ENCODE measurements around the gene TMEM135. TPM values are rescaled to one million over a fixed set of nuclear protein-coding genes. Genes with fewer than 3 reads are reported as not detected.

Gene TMEM135
- total RNA-seq, 3 donors from 2014 or later: 38.3 to 46.8 (median 43.2) TPM

GRCh38 chr11:87076260-87076783 is 38.6 kb downstream of the TMEM135 start:
- Histone ChIP-seq H3K4me3 (no peak overlapping the region), H3K9me3 (no peaks in the 10 kb centered on the region), H3K36me3 (no peaks in the 10 kb centered on the region), H3K27me3 (no peaks in the 10 kb centered on the region), H3K27ac (no peak overlapping the region), H3K4me1 (no peaks in the 10 kb centered on the region)
- no peak for DNase-seq (ENCODE audit: low spot score in 2 of 2)
- intact Hi-C loops (cut with DNase I; ENCODE audit: low total_unique reads): no loop called here
- TF ChIP-seq CTCF (IDR thresholded peaks at IDR 0.05) (no peak), POLR2AphosphoS5 (IDR thresholded peaks at IDR 0.05) (no peak), POLR2A (IDR thresholded peaks at IDR 0.05) (no peak)

- H3K4me3 ChIP-seq: no peak overlapping the region
- no peaks in the 10 kb centered on the region for H3K36me3 ChIP-seq
- no peak overlapping the region for H3K27ac ChIP-seq
- no peak for DNase-seq (ENCODE audit: low spot score in 2 of 2)
- intact Hi-C loops (cut with DNase I; ENCODE audit: low total_unique reads): no loop called here
- no peak for TF ChIP-seq POLR2A (IDR thresholded peaks at IDR 0.05)
- TF ChIP-seq CTCF (IDR thresholded peaks at IDR 0.05): no peak
- TF ChIP-seq POLR2AphosphoS5 (IDR thresholded peaks at IDR 0.05): no peak
- no peaks in the 10 kb centered on the region for H3K4me1 ChIP-seq
- no peaks in the 10 kb centered on the region for H3K27me3 ChIP-seq
- no peaks in the 10 kb centered on the region for H3K9me3 ChIP-seq
Observed at GRCh38 chr11:87076874-87077429, 39.2 kb downstream of the TMEM135 start.

GRCh38 chr11:87081358-87081757 is 43.6 kb downstream of the TMEM135 start:
- H3K9me3 ChIP-seq: no peaks in the 10 kb centered on the region
- no peaks in the 10 kb centered on the region for H3K27me3 ChIP-seq
- no peaks in the 10 kb centered on the region for H3K36me3 ChIP-seq
- no peak for TF ChIP-seq POLR2AphosphoS5 (IDR thresholded peaks at IDR 0.05)
- TF ChIP-seq POLR2A (IDR thresholded peaks at IDR 0.05): no peak
- no peak for TF ChIP-seq CTCF (IDR thresholded peaks at IDR 0.05)
- no peak for DNase-seq (ENCODE audit: low spot score in 2 of 2)
- intact Hi-C loops (cut with DNase I; ENCODE audit: low total_unique reads): no loop called here
- H3K4me1 ChIP-seq: no peaks in the 10 kb centered on the region
- no peak overlapping the region for H3K27ac ChIP-seq
- peak overlapping the region in 1 of 3 donors; percentile 16 for H3K4me3 ChIP-seq

- TF ChIP-seq POLR2A (IDR thresholded peaks at IDR 0.05) (no peak), POLR2AphosphoS5 (IDR thresholded peaks at IDR 0.05) (no peak), CTCF (IDR thresholded peaks at IDR 0.05) (no peak)
- Histone ChIP-seq H3K9me3 (no peaks in the 10 kb centered on the region), H3K4me1 (no peaks in the 10 kb centered on the region), H3K36me3 (no peaks in the 10 kb centered on the region), H3K4me3 (no peak overlapping the region), H3K27ac (no peak overlapping the region), H3K27me3 (no peaks in the 10 kb centered on the region)
- no peak for DNase-seq (ENCODE audit: low spot score in 2 of 2)
- intact Hi-C loops (cut with DNase I; ENCODE audit: low total_unique reads): no loop called here
Observed at GRCh38 chr11:87082590-87082989, 44.9 kb downstream of the TMEM135 start.

GRCh38 chr11:87083029-87083428 is 45.3 kb downstream of the TMEM135 start:
- H3K4me1 ChIP-seq: no peaks in the 10 kb centered on the region
- no peak overlapping the region for H3K27ac ChIP-seq
- TF ChIP-seq POLR2A (IDR thresholded peaks at IDR 0.05) (no peak), POLR2AphosphoS5 (IDR thresholded peaks at IDR 0.05) (no peak), CTCF (IDR thresholded peaks at IDR 0.05) (no peak)
- H3K36me3 ChIP-seq: no peaks in the 10 kb centered on the region
- H3K27me3 ChIP-seq: no peaks in the 10 kb centered on the region
- intact Hi-C loops (cut with DNase I; ENCODE audit: low total_unique reads): no loop called here
- H3K4me3 ChIP-seq: no peak overlapping the region
- DNase-seq (ENCODE audit: low spot score in 2 of 2): no peak
- H3K9me3 ChIP-seq: peaks cover 0 to 2% of the 10 kb centered on the region in 2 donors

Measured in breast epithelium (tissue), 4 donors.